HPDE6-E6E7 (cell line): Measurements from ENCODE around the gene RGS3.

ENCODE experiments used
- DNase-seq: peaks from one replicate; pipeline ENCODE4 v3.0.0; 2011; ENCODE audit warnings: missing footprints; ENCODE audit errors: extremely low spot score

The RGS3 gene

GRCh38 chr9:113511856-113512761 is 48.6 kb downstream of the RGS3 start:
- no peak for DNase-seq

- no peak for DNase-seq
Observed at GRCh38 chr9:113513111-113513510, 49.6 kb downstream of the RGS3 start.

GRCh38 chr9:113513536-113513935 is 50.0 kb downstream of the RGS3 start:
- DNase-seq = no peak

GRCh38 chr9:113514061-113514460 is 50.5 kb downstream of the RGS3 start:
- DNase-seq = no peak

- no peak for DNase-seq
Observed at GRCh38 chr9:113514748-113515147, 51.2 kb downstream of the RGS3 start.

GRCh38 chr9:113515862-113516261 is 52.3 kb downstream of the RGS3 start:
- no peak for DNase-seq

GRCh38 chr9:113516840-113517577 is 53.5 kb downstream of the RGS3 start:
- DNase-seq = no peak

GRCh38 chr9:113519426-113520108 is 56.0 kb downstream of the RGS3 start:
- DNase-seq = peak; percentile 61

GRCh38 chr9:113520109-113520642 is 56.6 kb downstream of the RGS3 start:
- DNase-seq = peak; percentile 44

- DNase-seq = no peak
Observed at GRCh38 chr9:113521693-113522255, 58.2 kb downstream of the RGS3 start.

GRCh38 chr9:113522419-113522818 is 58.9 kb downstream of the RGS3 start:
- DNase-seq = no peak

GRCh38 chr9:113522858-113523257 is 59.3 kb downstream of the RGS3 start:
- DNase-seq = no peak

GRCh38 chr9:113523421-113524141 is 60.1 kb downstream of the RGS3 start:
- DNase-seq = no peak

GRCh38 chr9:113524468-113524867 is 60.9 kb downstream of the RGS3 start:
- no peak for DNase-seq

GRCh38 chr9:113525205-113525604 is 61.7 kb downstream of the RGS3 start:
- no peak for DNase-seq

- DNase-seq = no peak
Observed at GRCh38 chr9:113525831-113526230, 62.3 kb downstream of the RGS3 start.

GRCh38 chr9:113526231-113526746 is 62.8 kb downstream of the RGS3 start:
- DNase-seq = no peak

GRCh38 chr9:113526841-113527240 is 63.3 kb downstream of the RGS3 start:
- no peak for DNase-seq

GRCh38 chr9:113528088-113528487 is 64.6 kb downstream of the RGS3 start:
- no peak for DNase-seq

- no peak for DNase-seq
Observed at GRCh38 chr9:113528811-113529210, 65.3 kb downstream of the RGS3 start.
